Parathyroid adenoma (tissue), 2 donors: ENCODE results near the gene KCNK10.

Experiments used
- H2AFZ ChIP-seq: fragments of 300-600 bp; sonication (generic); one replicate; pipeline ENCODE4 v1.7.0; 2017; ENCODE audit warnings: antibody characterized with exemption, mild to moderate bottlenecking
- H3K27ac ChIP-seq: fragments of 300-600 bp; sonication (generic); one replicate; pipeline ENCODE4 v1.7.0; 2017
- H3K27me3 ChIP-seq: fragments of 300-600 bp; sonication (generic); one replicate; pipeline ENCODE4 v1.7.0; 2017; ENCODE audit warnings: low read length; ENCODE audit not compliant: control insufficient read depth, insufficient read depth
- H3K36me3 ChIP-seq: fragments of 300-600 bp; sonication (generic); one replicate; pipeline ENCODE4 v1.7.0; 2017; ENCODE audit warnings: low read length; ENCODE audit not compliant: control insufficient read depth, insufficient read depth
- H3K4me1 ChIP-seq: fragments of 300-600 bp; sonication (generic); one replicate; pipeline ENCODE4 v1.7.0; 2017; ENCODE audit warnings: control low read depth
- H3K4me2 ChIP-seq: fragments of 300-600 bp; sonication (generic); one replicate; pipeline ENCODE4 v1.7.0; 2017; ENCODE audit warnings: low read length
- H3K4me3 ChIP-seq: fragments of 300-600 bp; sonication (generic); one replicate; pipeline ENCODE4 v1.7.0; 2017; ENCODE audit warnings: low read depth, low read length
- H3K79me2 ChIP-seq: fragments of 300-600 bp; sonication (generic); one replicate; pipeline ENCODE4 v1.7.0; 2017; ENCODE audit warnings: control low read depth
- H3K9ac ChIP-seq: fragments of 300-600 bp; sonication (generic); one replicate; pipeline ENCODE4 v1.7.0; 2017; ENCODE audit warnings: mild to moderate bottlenecking
- H3K9me3 ChIP-seq: fragments of 300-600 bp; sonication (generic); one replicate; pipeline ENCODE4 v1.7.0; 2017; ENCODE audit warnings: low read length; ENCODE audit not compliant: control insufficient read depth
- TF ChIP-seq, protein P1 (sequence below): fragments of 300-600 bp; sonication (generic); IDR thresholded peaks from one replicate; pipeline ENCODE4 v1.7.0; 2017; ENCODE audit warnings: antibody characterized with exemption, mild to moderate bottlenecking
- donor health status: primary hyperparathyroidism.

The KCNK10 gene

DNA sequence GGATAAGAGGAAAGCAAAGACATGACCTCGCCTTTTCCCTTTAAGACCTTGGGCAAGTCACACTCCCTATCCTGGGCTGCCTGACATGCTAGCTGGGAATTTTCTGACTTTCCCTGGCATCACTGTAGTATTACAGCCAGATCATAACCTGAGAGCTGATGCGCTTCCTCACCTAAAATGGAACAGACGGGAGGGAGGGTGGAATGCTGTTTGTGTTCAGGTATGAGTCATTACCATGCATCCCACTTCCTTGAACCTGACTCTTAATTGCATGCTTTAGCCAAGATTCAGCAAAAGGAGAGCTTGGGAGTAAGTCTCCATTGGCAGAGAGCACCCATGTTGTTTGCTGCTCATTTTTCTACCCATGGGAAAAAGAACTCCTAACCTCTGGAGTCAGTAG is 156.5 kb downstream of the KCNK10 start:
- H3K9me3 ChIP-seq = no peaks in the 10 kb centered on the region
- no peak overlapping the region for H3K4me3 ChIP-seq
- H3K27ac ChIP-seq = no peak overlapping the region
- TF ChIP-seq, protein P1, sequence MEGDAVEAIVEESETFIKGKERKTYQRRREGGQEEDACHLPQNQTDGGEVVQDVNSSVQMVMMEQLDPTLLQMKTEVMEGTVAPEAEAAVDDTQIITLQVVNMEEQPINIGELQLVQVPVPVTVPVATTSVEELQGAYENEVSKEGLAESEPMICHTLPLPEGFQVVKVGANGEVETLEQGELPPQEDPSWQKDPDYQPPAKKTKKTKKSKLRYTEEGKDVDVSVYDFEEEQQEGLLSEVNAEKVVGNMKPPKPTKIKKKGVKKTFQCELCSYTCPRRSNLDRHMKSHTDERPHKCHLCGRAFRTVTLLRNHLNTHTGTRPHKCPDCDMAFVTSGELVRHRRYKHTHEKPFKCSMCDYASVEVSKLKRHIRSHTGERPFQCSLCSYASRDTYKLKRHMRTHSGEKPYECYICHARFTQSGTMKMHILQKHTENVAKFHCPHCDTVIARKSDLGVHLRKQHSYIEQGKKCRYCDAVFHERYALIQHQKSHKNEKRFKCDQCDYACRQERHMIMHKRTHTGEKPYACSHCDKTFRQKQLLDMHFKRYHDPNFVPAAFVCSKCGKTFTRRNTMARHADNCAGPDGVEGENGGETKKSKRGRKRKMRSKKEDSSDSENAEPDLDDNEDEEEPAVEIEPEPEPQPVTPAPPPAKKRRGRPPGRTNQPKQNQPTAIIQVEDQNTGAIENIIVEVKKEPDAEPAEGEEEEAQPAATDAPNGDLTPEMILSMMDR = no peak
- no peaks in the 10 kb centered on the region for H3K4me1 ChIP-seq
- no peaks in the 10 kb centered on the region for H3K36me3 ChIP-seq
- no peaks in the 10 kb centered on the region for H3K79me2 ChIP-seq
- no peak overlapping the region for H3K4me2 ChIP-seq
- no peaks in the 10 kb centered on the region for H3K27me3 ChIP-seq
- H3K9ac ChIP-seq = no peak overlapping the region
- no peak overlapping the region for H2AFZ ChIP-seq

DNA sequence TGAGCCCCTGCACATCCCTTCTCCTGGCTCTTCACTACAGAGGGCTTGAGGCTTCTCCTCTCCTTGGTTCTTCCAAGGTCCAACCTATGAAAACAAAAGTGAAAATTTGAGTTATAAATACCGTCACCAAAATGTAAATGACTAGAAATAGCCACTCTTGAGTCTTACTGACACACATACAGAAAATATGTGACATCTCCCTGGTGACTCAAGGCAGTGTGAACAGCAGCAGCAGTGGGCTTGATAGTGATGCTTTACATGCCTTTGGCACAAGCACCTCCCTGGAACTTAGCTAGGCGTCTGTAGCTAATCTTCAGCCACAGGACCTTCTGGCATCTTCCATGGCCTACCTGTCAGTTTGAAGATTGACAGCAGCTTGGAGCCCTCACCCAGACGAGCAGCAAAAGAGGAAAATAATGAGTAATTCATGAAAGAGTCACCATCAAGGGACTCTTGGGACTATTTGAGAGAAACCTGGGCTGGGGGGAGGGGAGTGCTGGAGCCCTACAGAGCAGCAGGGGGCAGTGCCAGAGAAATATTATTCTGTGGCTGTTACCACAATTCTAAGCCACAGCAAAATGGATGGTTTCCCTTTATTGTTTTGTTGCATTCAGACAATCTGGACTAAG is 158.0 kb downstream of the KCNK10 start:
- Histone ChIP-seq H3K27me3 (no peaks in the 10 kb centered on the region), H3K9ac (no peak overlapping the region), H3K4me3 (no peak overlapping the region), H3K79me2 (no peaks in the 10 kb centered on the region), H3K9me3 (no peaks in the 10 kb centered on the region), H3K4me1 (no peaks in the 10 kb centered on the region), H2AFZ (no peak overlapping the region), H3K36me3 (no peaks in the 10 kb centered on the region), H3K27ac (no peak overlapping the region), H3K4me2 (no peak overlapping the region)
- TF ChIP-seq, protein P1 = no peak

DNA sequence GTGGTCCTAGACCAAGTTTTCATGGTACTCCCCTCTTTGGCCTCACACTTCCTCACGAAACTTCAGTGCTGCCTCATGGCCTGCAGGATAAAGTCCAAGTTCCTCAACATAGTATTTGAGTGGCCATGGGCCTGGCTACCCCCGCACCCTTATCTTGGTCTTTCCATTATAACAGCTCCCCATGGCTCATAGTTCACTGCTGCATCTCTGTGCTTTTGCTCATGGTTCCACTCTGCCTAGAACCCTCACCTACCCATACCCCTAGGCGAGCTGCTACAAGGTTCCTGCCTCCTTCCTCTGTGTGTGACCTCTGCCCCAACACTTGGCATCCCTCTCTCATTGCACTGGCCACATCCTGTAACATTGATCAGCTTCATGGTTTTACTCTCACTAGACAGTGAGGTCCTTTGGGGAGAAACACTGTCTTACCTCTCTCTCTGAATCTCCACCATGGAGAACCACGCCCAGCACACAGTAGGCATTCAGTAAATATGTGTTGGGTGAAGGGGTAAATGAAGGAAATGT is 159.3 kb downstream of the KCNK10 start:
- Histone ChIP-seq H3K36me3 (no peaks in the 10 kb centered on the region), H3K4me1 (no peaks in the 10 kb centered on the region), H2AFZ (no peak overlapping the region), H3K4me3 (no peak overlapping the region), H3K27ac (no peak overlapping the region), H3K79me2 (no peaks in the 10 kb centered on the region), H3K27me3 (no peaks in the 10 kb centered on the region), H3K9me3 (no peaks in the 10 kb centered on the region), H3K4me2 (no peak overlapping the region), H3K9ac (no peak overlapping the region)
- TF ChIP-seq, protein P1 = no peak

DNA sequence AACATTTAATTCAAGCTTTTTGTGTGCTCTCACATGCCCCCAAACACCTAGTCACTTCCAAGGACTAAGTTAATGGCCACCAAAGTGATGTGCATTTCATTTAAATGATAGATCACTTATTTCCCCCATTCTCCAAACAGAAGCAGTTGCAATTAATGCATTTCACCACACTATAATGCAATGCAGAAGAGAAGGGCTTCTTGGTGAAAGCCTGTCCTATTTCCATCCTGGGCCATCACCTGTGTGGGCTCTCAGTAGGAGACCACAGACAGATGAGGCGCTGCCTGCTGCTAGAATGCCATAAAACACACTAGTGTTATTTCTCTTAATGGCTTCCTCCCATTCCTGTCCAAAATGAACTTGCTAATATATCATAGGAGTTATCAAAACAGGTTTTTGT is 166.9 kb downstream of the KCNK10 start:
- TF ChIP-seq, protein P1 = no peak
- Histone ChIP-seq H3K36me3 (no peaks in the 10 kb centered on the region), H3K9me3 (no peaks in the 10 kb centered on the region), H3K4me3 (no peak overlapping the region), H3K27me3 (no peaks in the 10 kb centered on the region), H3K79me2 (no peaks in the 10 kb centered on the region), H3K9ac (no peak overlapping the region), H3K4me1 (no peaks in the 10 kb centered on the region), H3K27ac (no peak overlapping the region), H3K4me2 (no peak overlapping the region), H2AFZ (no peak overlapping the region)

DNA sequence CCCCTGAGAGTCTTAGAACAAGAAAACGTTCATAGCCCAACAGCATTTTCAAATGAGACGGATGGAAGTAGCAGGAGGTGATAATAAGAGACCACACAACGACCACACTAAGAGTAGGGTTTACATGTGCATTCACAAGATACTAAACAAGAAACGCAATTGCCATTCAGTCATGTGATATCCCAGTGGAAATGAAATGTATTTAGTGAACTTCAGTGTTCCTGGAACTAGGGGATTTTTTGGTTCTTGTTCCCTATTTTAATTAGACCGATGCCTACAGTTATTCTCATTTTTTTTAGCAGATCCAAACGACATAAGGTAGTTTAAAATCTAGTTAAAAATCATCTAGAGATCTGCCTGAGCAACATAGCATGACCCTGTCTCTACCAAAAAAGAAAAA is 168.1 kb downstream of the KCNK10 start:
- H3K4me2 ChIP-seq = no peak overlapping the region
- no peaks in the 10 kb centered on the region for H3K4me1 ChIP-seq
- H3K79me2 ChIP-seq = no peaks in the 10 kb centered on the region
- H3K27me3 ChIP-seq = no peaks in the 10 kb centered on the region
- no peak overlapping the region for H3K4me3 ChIP-seq
- H3K9me3 ChIP-seq = no peaks in the 10 kb centered on the region
- TF ChIP-seq, protein P1 = no peak
- H3K36me3 ChIP-seq = no peaks in the 10 kb centered on the region
- no peak overlapping the region for H3K9ac ChIP-seq
- H2AFZ ChIP-seq = no peak overlapping the region
- no peak overlapping the region for H3K27ac ChIP-seq
